ENCODE results near the gene SEZ6L2.

SEZ6L2 gene

GRCh38 chr16:29858149-29858849 is 41.1 kb downstream of the SEZ6L2 start:
- TF ChIP-seq EZH2 (optimal IDR thresholded peaks at IDR 0.05; ENCODE audit: low read depth, low read length): no peak
- no peak for TF ChIP-seq EZH2phosphoT487 (IDR thresholded peaks at IDR 0.05; ENCODE audit: low read length)
- TF ChIP-seq CTCF (IDR thresholded peaks at IDR 0.05; ENCODE audit: low read length): no peak
- H3K36me3 ChIP-seq (replicated peaks; ENCODE audit: insufficient read depth, low read length): no peaks in the 10 kb centered on the region
- peaks cover 16% of the 10 kb centered on the region for H3K79me2 ChIP-seq (ENCODE audit: low read length)
- H3K9ac ChIP-seq (ENCODE audit: low read length): no peak overlapping the region
- H4K20me1 ChIP-seq (ENCODE audit: insufficient read depth, low read length): no peaks in the 10 kb centered on the region
- no peaks in the 10 kb centered on the region for H3K9me3 ChIP-seq (replicated peaks; ENCODE audit: insufficient read depth, low read length)
- no peaks in the 10 kb centered on the region for H3K27me3 ChIP-seq (replicated peaks; ENCODE audit: insufficient read depth, low read length)
- H3K27ac ChIP-seq (ENCODE audit: low read length): no peak overlapping the region
- DNase-seq: no peak
- no peaks in the 10 kb centered on the region for H3K9me2 ChIP-seq (replicated peaks; ENCODE audit: insufficient read depth, low read length)
- H3F3A ChIP-seq (ENCODE audit: insufficient read depth, low read length): no peaks in the 10 kb centered on the region
- no peaks in the 10 kb centered on the region for H3K4me1 ChIP-seq (ENCODE audit: low read length)
- H2AFZ ChIP-seq (ENCODE audit: low read length): no peak overlapping the region
- H3K4me3 ChIP-seq (ENCODE audit: low read length): no peak overlapping the region
- H3K4me2 ChIP-seq (ENCODE audit: low read depth, low read length): no peak overlapping the region

GRCh38 chr16:29857133-29857760 is 42.1 kb downstream of the SEZ6L2 start:
- H3K27ac ChIP-seq (ENCODE audit: low read length): no peak overlapping the region
- no peak for TF ChIP-seq EZH2phosphoT487 (IDR thresholded peaks at IDR 0.05; ENCODE audit: low read length)
- no peak for TF ChIP-seq CTCF (IDR thresholded peaks at IDR 0.05; ENCODE audit: low read length)
- TF ChIP-seq EZH2 (optimal IDR thresholded peaks at IDR 0.05; ENCODE audit: low read depth, low read length): no peak
- no peak overlapping the region for H3K4me3 ChIP-seq (ENCODE audit: low read length)
- no peaks in the 10 kb centered on the region for H3K9me3 ChIP-seq (replicated peaks; ENCODE audit: insufficient read depth, low read length)
- H3K4me2 ChIP-seq (ENCODE audit: low read depth, low read length): no peak overlapping the region
- no peaks in the 10 kb centered on the region for H4K20me1 ChIP-seq (ENCODE audit: insufficient read depth, low read length)
- no peak for DNase-seq
- no peak overlapping the region for H3K9ac ChIP-seq (ENCODE audit: low read length)
- no peaks in the 10 kb centered on the region for H3K36me3 ChIP-seq (replicated peaks; ENCODE audit: insufficient read depth, low read length)
- no peak overlapping the region for H2AFZ ChIP-seq (ENCODE audit: low read length)
- H3K9me2 ChIP-seq (replicated peaks; ENCODE audit: insufficient read depth, low read length): no peaks in the 10 kb centered on the region
- H3K79me2 ChIP-seq (ENCODE audit: low read length): peaks cover 9% of the 10 kb centered on the region
- no peaks in the 10 kb centered on the region for H3F3A ChIP-seq (ENCODE audit: insufficient read depth, low read length)
- no peaks in the 10 kb centered on the region for H3K4me1 ChIP-seq (ENCODE audit: low read length)
- no peaks in the 10 kb centered on the region for H3K27me3 ChIP-seq (replicated peaks; ENCODE audit: insufficient read depth, low read length)

DNA sequence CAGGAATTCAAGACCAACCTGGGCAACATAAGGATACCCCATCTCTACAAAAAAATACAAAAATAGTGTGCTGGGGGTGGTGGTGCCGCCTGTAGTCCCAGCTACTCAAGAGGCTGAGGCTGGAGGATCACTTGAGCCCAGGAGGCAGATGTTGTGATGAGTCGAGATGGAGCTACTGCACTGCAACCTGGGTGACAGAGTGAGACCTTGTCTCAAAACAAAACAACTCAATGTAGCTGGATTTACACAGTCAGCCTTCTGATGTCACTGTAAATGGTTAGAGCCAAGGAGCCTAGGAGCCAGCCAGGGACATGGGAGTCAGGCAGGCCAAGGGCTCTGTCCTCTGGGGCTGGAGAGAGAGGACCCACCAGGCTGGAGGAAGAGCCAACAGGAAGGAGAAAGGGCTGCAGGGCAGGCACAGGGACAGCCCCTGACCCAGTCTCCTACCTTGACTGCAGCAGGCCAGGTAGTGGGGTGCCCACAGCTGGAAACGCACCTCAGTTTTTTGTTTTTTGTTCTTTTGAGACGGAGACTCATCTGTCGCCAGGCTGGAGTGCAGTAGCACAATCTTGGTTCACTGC is 44.7 kb downstream of the SEZ6L2 start:
- no peak overlapping the region for H3K27ac ChIP-seq (ENCODE audit: low read length)
- H3K9me2 ChIP-seq (replicated peaks; ENCODE audit: insufficient read depth, low read length): no peaks in the 10 kb centered on the region
- H4K20me1 ChIP-seq (ENCODE audit: insufficient read depth, low read length): no peaks in the 10 kb centered on the region
- H3K36me3 ChIP-seq (replicated peaks; ENCODE audit: insufficient read depth, low read length): no peaks in the 10 kb centered on the region
- no peak for DNase-seq
- H3K9me3 ChIP-seq (replicated peaks; ENCODE audit: insufficient read depth, low read length): no peaks in the 10 kb centered on the region
- no peaks in the 10 kb centered on the region for H3K27me3 ChIP-seq (replicated peaks; ENCODE audit: insufficient read depth, low read length)
- H3K79me2 ChIP-seq (ENCODE audit: low read length): no peaks in the 10 kb centered on the region
- H3F3A ChIP-seq (ENCODE audit: insufficient read depth, low read length): no peaks in the 10 kb centered on the region
- no peak overlapping the region for H2AFZ ChIP-seq (ENCODE audit: low read length)
- no peak overlapping the region for H3K9ac ChIP-seq (ENCODE audit: low read length)
- H3K4me3 ChIP-seq (ENCODE audit: low read length): no peak overlapping the region
- TF ChIP-seq EZH2 (optimal IDR thresholded peaks at IDR 0.05; ENCODE audit: low read depth, low read length) (no peak), EZH2phosphoT487 (IDR thresholded peaks at IDR 0.05; ENCODE audit: low read length) (no peak), CTCF (IDR thresholded peaks at IDR 0.05; ENCODE audit: low read length) (no peak)
- no peak overlapping the region for H3K4me2 ChIP-seq (ENCODE audit: low read depth, low read length)
- no peaks in the 10 kb centered on the region for H3K4me1 ChIP-seq (ENCODE audit: low read length)
